K562 treated with DMSO at 1 percent for 24 hours (cell line): Measurements from ENCODE around the gene ENDOD1. TPM values are rescaled to one million over a fixed set of nuclear protein-coding genes. Genes with fewer than 3 reads are reported as not detected.

Experiments
- total RNA-seq: library from RNA; unstranded; fragments of 300-600 nt; gene quantifications from 2 replicates; pipeline ENCODE4 v1.2.3, GENCODE V29; 2022; ENCODE audit warnings: low read depth; ENCODE audit not compliant: insufficient read depth

Gene ENDOD1
- total RNA-seq, result 6.9 and 7.6 TPM in 2 replicates

DNA sequence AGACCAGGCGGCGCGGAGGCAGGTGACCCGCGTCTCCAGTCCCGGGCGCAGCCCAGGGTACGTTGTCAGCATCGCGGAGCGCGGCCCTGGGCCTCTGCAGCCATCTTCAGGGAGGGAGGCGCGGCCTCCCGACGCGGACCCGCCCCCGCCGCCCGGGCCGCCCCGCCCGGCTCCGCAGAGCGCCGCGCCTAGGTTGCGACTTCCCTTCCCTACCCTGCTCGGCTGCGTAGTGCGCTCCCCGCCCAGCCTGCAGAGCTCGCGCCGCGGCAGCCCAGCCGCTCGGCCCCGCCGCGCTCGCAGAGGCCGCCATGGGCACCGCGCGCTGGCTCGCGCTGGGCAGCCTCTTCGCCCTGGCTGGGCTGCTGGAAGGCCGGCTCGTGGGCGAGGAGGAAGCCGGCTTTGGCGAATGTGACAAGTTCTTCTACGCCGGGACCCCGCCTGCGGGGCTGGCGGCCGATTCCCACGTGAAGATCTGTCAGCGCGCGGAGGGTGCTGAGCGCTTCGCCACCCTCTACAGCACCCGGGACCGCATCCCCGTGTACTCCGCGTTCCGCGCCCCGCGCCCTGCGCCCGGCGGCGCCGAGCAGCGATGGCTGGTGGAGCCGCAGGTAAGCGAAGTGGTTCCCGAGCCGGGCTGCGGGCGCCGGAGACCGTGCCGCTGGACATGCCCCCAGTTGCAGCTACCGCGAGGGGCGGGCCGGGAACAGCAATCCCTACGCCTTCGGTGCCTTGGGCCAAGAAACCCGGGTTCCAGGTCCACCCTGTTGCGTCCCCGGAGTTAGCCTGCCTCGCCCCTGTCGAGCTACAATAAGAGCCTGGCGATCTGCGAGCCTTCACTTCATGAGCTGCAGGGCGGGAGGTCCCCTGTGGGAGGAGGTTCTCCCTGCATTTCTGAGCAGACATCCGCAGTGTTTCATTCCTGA lies at the start of gene ENDOD1:
ENDOD1 (plus strand) TSS at position 227 of the 923 bp plus-strand sequence; CDS start at position 309, 82 bp downstream.

DNA sequence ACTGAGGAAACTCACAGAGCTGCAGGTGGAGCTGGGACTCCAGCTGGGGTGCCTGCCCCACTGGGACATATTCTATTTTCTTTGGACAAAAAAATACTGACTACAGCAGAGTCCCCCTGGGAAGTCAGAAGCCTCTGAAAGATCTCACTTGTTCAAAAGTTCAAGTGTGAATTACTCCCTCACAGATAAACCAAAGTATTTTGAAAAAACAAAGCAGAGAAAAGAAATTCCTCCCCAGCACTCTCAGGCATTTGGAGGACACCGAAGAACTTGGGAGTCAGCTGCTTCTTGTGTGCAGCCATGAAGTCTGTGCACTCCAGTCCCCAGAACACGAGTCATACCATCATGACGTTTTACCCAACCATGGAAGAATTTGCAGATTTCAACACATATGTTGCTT lies 40.5 kb upstream of the ENDOD1 start, which contains the start of gene KDM4F:
KDM4F (plus strand) TSS at position 301 of the 400 bp plus-strand sequence.

DNA sequence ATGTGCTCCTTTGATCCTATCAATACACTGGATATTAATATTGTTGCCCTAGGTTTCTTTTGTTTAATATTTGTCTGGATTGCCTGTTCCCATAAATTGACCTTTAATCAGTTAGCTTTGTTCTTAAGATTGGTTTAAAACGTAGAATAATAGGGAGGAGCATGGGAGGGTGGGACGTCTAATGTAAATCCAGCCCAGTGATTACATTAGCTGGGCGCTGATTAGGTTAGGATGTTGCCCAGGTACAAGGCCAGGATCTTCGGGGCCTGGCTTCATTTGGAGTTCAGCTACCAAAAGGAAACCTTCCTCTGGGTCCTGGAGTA lies 23.0 kb upstream of the ENDOD1 start, which contains the start of gene SRSF8:
SRSF8 (plus strand) TSS at position 204 of the 323 bp plus-strand sequence. CDS start 308 bp downstream, outside the sequence.

Other genes starting within 250 kb of the ENDOD1 start
- gene CWC15, start 116.3 kb upstream of the ENDOD1 start, total RNA-seq, result 30.6 and 36.3 TPM in 2 replicates
- gene KDM4D, start 116.1 kb upstream of the ENDOD1 start, total RNA-seq, result 1.6 and 2.2 TPM in 2 replicates
- gene KDM4E, start 64.6 kb upstream of the ENDOD1 start, total RNA-seq, result not detected in 2 replicates
- not detected in 2 replicates for gene KDM4F, start 40.4 kb upstream of the ENDOD1 start, total RNA-seq
- gene SRSF8, start 22.9 kb upstream of the ENDOD1 start, total RNA-seq, result 22.0 and 23.8 TPM in 2 replicates
- 2.2 and 3.9 TPM in 2 replicates for gene SESN3, start 141.4 kb downstream of the ENDOD1 start, total RNA-seq